ENCODE data around the gene SMC4. TPM values are rescaled to one million over a fixed set of nuclear protein-coding genes. Genes with fewer than 3 reads are reported as not detected.
"Not testable (repeated sequence)": the region's sequence is repeated elsewhere in the genome, so short reads cannot be mapped to it uniquely, and the experiment has no call there.

Gene SMC4
- total RNA-seq: 90.6 and 100 TPM in 2 replicates

DNA sequence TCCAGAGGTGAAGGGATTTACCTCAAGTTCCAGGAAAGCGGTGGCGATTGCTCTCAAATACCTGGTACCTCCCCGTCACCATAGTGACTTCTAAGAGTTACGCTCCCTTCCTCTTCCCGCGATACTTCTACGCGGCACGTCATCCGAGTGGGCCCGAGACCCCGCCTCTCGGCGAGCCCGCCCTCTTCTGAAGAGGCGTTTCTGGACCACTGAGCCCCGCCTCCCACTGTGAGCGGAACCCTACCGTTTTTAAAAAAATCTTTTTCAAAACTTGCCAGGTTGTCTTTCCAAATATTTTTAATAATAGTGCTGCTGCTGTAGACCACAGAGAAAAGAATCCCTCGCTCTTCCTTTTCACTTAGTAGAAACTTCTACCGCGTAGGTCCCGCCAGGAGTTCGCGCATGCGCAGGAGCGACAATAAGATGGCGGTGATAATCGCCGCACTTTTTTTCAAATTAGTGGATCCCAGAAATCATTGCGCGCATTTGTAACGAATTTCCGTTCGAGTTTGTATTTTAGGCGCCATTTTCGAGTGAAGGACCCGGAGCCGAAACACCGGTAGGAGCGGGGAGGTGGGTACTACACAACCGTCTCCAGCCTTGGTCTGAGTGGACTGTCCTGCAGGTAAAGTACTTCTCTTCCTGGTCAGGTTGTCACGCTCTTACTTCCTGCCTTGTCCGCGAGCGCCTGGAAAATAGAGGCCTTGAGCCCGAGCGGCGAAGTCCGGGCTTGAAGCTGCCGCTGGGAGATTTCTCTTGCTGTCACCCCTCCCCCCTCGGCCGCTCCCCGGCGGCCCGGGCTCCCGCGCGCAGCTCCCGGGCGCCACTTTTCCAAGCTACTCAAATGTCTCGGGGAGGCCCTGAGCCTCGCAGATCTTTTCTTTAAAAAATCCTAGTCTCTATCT, at the start of gene SMC4, which contains the start of gene IFT80:
TSS of gene SMC4 (plus strand) at position 526 of the 905 bp plus-strand sequence. CDS start 1,177 bp downstream, outside the sequence.
TSS of gene IFT80 (minus strand) at position 101 of the 905 bp plus-strand sequence. CDS start 14,625 bp downstream, outside the sequence.
- TF ChIP-seq, protein P1, sequence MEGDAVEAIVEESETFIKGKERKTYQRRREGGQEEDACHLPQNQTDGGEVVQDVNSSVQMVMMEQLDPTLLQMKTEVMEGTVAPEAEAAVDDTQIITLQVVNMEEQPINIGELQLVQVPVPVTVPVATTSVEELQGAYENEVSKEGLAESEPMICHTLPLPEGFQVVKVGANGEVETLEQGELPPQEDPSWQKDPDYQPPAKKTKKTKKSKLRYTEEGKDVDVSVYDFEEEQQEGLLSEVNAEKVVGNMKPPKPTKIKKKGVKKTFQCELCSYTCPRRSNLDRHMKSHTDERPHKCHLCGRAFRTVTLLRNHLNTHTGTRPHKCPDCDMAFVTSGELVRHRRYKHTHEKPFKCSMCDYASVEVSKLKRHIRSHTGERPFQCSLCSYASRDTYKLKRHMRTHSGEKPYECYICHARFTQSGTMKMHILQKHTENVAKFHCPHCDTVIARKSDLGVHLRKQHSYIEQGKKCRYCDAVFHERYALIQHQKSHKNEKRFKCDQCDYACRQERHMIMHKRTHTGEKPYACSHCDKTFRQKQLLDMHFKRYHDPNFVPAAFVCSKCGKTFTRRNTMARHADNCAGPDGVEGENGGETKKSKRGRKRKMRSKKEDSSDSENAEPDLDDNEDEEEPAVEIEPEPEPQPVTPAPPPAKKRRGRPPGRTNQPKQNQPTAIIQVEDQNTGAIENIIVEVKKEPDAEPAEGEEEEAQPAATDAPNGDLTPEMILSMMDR (conservative IDR thresholded peaks at IDR 0.05; ENCODE audit: low read depth, low read length): no peak
- peak within 1 kb of the TSS; percentile 82 for H3K4me3 ChIP-seq (ENCODE audit: low read depth, low read length)
- DNase-seq (ENCODE audit: low read depth): peak; percentile 80

- no peak for DNase-seq (ENCODE audit: low read depth)
- no peak overlapping the region for H3K4me3 ChIP-seq (ENCODE audit: low read depth, low read length)
- TF ChIP-seq, protein P1 (conservative IDR thresholded peaks at IDR 0.05; ENCODE audit: low read depth, low read length): no peak
These were observed 43.6 kb upstream of the SMC4 start for GRCh38 chr3:160355826-160356225.

GRCh38 chr3:160362896-160363295, 36.6 kb upstream of the SMC4 start:
- H3K4me3 ChIP-seq (ENCODE audit: low read depth, low read length); DNase-seq (ENCODE audit: low read depth): not testable (repeated sequence)

- no peak for DNase-seq (ENCODE audit: low read depth)
- no peak overlapping the region for H3K4me3 ChIP-seq (ENCODE audit: low read depth, low read length)
- TF ChIP-seq, protein P1 (conservative IDR thresholded peaks at IDR 0.05; ENCODE audit: low read depth, low read length): no peak
These were observed 33.5 kb upstream of the SMC4 start for GRCh38 chr3:160365869-160366522.

DNA sequence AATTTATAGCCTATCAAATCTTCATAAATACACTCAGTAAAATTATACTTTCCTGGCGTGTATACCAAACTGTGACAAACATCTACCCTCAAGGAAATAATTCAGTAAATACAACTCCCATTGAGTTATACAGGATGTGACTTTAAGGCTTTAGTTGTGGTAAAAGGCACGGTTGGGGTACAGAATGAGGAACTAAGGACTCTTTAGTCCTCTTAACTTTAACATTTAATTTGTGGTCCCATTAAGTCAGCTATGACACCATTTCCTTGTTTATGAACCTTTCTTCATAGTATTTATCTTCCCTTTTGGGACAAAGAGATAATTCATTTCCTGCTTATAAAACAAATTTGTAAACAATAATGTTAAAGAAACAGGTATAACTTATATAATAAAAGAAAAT, 30.6 kb upstream of the SMC4 start:
- DNase-seq (ENCODE audit: low read depth): no peak
- H3K4me3 ChIP-seq (ENCODE audit: low read depth, low read length): no peak overlapping the region
- TF ChIP-seq, protein P1 (conservative IDR thresholded peaks at IDR 0.05; ENCODE audit: low read depth, low read length): no peak

- no peak for DNase-seq (ENCODE audit: low read depth)
- TF ChIP-seq, protein P1 (conservative IDR thresholded peaks at IDR 0.05; ENCODE audit: low read depth, low read length): no peak
- no peak overlapping the region for H3K4me3 ChIP-seq (ENCODE audit: low read depth, low read length)
These were observed 29.7 kb upstream of the SMC4 start for GRCh38 chr3:160369784-160370183.

Data from epithelial cell of proximal tubule (primary cell).